Measurements from ENCODE around the gene ULBP2.
A peak's percentile ranks its signal among the peaks of the same experiment; 100 is the strongest.

The ULBP2 gene

DNA sequence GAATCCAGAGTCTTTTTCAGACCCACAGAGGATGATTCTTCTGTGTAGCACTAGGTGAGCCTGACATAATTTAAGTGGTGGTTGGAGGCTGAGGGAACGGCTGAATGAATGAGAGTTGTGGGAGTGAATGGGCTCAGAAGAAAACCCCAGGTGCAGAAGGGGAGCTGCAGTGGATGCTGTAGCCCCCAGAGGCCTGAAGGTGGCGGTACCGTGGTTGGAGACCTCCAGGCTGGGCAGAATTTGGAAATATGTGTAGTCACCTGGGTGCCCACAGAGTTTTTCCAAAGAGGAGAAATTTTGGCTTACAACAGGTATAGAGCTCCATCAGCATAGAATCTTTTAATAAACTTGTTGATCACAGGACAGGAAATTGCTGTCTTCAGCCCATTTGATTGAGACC, 12.4 kb upstream of the ULBP2 start:
- no peak overlapping the region for H3K27ac ChIP-seq
- H3K27me3 ChIP-seq: peaks cover 100% of the 10 kb centered on the region
- H3K36me3 ChIP-seq: no peaks in the 10 kb centered on the region
- TF ChIP-seq CTCF (IDR thresholded peaks at IDR 0.05): no peak
- H3K4me3 ChIP-seq (ENCODE audit: low read depth in 1 of 2, low read length in 1 of 2): no peak overlapping the region
- peaks cover 10 to 11% of the 10 kb centered on the region in 2 experiments for H3K4me1 ChIP-seq (ENCODE audit: control insufficient read depth in 1 of 2, insufficient read depth in 1 of 2, low read depth in 1 of 2, low read length in 1 of 2)
- H3K9me3 ChIP-seq: no peaks in the 10 kb centered on the region

DNA sequence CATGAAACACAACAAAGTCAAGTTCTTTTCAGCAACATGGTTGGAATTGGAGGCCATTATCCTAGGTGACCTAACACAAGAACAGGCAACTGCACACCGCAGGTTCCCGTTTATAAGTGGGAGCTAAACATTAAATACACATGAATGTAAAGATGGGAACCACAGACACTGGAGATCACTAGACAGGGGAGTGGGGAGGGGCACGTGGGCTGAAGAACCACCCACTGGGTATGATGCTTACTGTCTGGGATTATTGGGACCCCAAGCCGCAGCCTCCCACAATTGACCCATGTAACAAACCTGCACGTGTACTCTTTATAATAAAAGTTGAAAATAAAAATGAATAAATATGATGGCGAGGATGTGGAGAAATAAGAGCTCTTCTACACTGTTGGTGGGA, 10.3 kb upstream of the ULBP2 start:
- TF ChIP-seq CTCF (IDR thresholded peaks at IDR 0.05): no peak
- H3K27me3 ChIP-seq: peaks cover 100% of the 10 kb centered on the region
- no peak overlapping the region for H3K27ac ChIP-seq
- H3K36me3 ChIP-seq: no peaks in the 10 kb centered on the region
- no peaks in the 10 kb centered on the region for H3K4me1 ChIP-seq (ENCODE audit: control insufficient read depth in 1 of 2, insufficient read depth in 1 of 2, low read depth in 1 of 2, low read length in 1 of 2)
- no peaks in the 10 kb centered on the region for H3K9me3 ChIP-seq
- H3K4me3 ChIP-seq (ENCODE audit: low read depth in 1 of 2, low read length in 1 of 2): no peak overlapping the region

DNA sequence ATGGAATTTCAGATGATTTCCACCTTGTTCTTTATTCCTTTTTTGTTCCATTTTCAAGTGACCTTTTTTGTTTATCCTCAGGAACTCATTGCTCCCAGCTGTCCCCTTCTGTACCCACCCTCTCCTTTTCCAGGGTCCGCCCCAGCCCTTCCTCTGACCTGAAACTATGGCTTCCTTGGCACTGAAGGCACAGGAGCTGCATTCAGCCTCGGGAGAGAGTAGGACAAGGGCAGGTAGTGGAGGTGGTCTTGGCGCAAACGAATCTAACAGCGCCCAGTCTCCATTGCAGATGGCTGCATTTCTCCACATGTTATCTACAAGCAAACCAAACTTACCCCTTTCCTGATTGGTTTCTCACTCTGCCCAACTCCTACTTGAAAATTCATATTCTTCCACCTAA, 8.8 kb upstream of the ULBP2 start:
- no peak for TF ChIP-seq CTCF (IDR thresholded peaks at IDR 0.05)
- Histone ChIP-seq H3K9me3 (no peaks in the 10 kb centered on the region), H3K4me3 (ENCODE audit: low read depth in 1 of 2, low read length in 1 of 2) (no peak overlapping the region), H3K27ac (no peak overlapping the region), H3K4me1 (ENCODE audit: control insufficient read depth in 1 of 2, insufficient read depth in 1 of 2, low read depth in 1 of 2, low read length in 1 of 2) (no peaks in the 10 kb centered on the region), H3K27me3 (peaks cover 100% of the 10 kb centered on the region), H3K36me3 (no peaks in the 10 kb centered on the region)

DNA sequence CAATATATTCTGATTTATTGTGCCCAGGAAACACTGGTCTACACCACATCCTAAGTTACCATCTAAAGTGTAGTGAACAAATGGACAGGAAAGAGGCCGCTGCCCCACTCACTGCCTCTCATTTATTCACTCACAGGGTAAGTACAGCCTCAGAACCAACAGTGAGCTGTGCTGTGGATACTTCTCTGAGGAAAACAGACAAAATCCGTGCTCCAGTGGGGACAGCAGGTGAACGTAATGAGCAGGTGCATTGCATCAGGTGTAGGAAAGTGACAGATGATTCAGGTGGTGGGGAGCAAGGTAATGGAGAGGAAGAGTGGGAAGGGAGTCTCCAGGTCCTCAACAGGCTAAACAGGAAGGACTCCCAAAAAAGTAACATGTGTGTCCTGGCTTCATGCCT, 8.4 kb upstream of the ULBP2 start:
- Histone ChIP-seq H3K36me3 (no peaks in the 10 kb centered on the region), H3K27ac (no peak overlapping the region), H3K27me3 (peaks cover 100% of the 10 kb centered on the region), H3K4me1 (ENCODE audit: control insufficient read depth in 1 of 2, insufficient read depth in 1 of 2, low read depth in 1 of 2, low read length in 1 of 2) (peaks cover 3 to 4% of the 10 kb centered on the region in 2 experiments), H3K4me3 (ENCODE audit: low read depth in 1 of 2, low read length in 1 of 2) (no peak overlapping the region), H3K9me3 (no peaks in the 10 kb centered on the region)
- no peak for TF ChIP-seq CTCF (IDR thresholded peaks at IDR 0.05)

DNA sequence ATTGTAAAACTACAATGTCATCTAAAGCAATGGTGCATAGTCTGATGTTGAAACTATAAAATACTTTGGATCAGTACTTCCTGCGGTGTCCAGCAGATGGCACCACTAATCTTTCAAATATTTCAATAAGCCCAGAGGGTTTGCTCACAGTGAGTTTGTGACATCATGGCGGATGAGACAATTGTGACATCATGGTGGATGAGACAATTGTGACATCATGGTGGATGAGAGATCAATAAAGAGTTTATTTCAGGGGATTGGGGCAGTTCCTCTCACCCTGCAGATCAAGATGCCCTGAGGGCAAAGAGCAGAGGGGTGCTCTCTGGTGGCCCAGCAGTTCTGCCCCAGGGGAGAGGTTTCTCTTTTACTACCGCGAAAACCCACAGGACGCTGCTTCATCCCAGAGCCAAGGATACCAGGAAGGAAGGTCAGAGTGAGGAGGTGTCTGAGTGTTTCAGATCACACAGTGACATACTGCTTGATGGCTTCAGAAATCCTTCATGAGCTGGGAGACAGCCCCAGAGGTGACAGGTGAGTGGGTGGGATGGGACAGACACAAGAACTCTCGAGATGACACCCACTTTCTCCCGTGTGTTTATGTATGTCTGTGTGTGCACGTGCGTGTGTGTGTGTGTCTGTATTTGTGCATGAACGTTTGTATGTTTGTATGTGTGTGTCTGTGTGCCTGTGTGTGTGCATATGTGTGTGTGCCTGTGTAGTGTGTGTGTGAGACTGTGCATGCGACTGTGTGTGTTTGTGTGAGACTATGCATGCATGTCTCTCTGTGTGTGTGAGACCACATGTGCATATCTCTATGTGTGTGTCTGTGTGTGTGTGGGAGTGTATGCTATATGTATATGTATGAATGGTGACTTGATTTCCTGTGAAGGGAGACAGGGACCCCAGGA, 7.3 kb upstream of the ULBP2 start:
- peaks cover 100% of the 10 kb centered on the region for H3K27me3 ChIP-seq
- H3K9me3 ChIP-seq: no peaks in the 10 kb centered on the region
- TF ChIP-seq CTCF (IDR thresholded peaks at IDR 0.05): peak; percentile 71
- no peak overlapping the region for H3K4me3 ChIP-seq (ENCODE audit: low read depth in 1 of 2, low read length in 1 of 2)
- H3K27ac ChIP-seq: no peak overlapping the region
- H3K4me1 ChIP-seq (ENCODE audit: control insufficient read depth in 1 of 2, insufficient read depth in 1 of 2, low read depth in 1 of 2, low read length in 1 of 2): peaks cover 11 to 12% of the 10 kb centered on the region in 2 experiments
- no peaks in the 10 kb centered on the region for H3K36me3 ChIP-seq

Data from neutrophil (primary cell).